H1 (cell line): ENCODE measurements around the gene TBP. TPM values are rescaled to one million over a fixed set of nuclear protein-coding genes. Genes with fewer than 3 reads are reported as not detected.

ENCODE experiments used
- ATF3 ChIP-seq: IDR thresholded peaks from 2 replicates; pipeline ENCODE4 v1.6.1; 2011; ENCODE audit warnings: low read depth, mild to moderate bottlenecking, low read length; ENCODE audit not compliant: insufficient read depth
- BRCA1 ChIP-seq: IDR thresholded peaks from 2 replicates; pipeline ENCODE4 v1.6.1; 2012; ENCODE audit warnings: low read depth, low read length, improper control_type of control experiment
- E2F6 ChIP-seq: IDR thresholded peaks from 2 replicates; pipeline ENCODE4 v1.6.1; 2012; ENCODE audit warnings: inconsistent platforms
- polyA plus RNA-seq, 7 experiments: library from polyadenylated mRNA; depleted of rRNA in 3 of 7; stranded (reverse) in 5 of 7; unstranded in 2 of 7; fragments of >200 nt in 5 of 7; fragments of 200-250 nt in 2 of 7; gene quantifications; 1 replicate in 5 of 7; 2 replicates in 1 of 7; 4 replicates in 1 of 7; pipeline versions ENCODE4 v1.2.1 to v1.2.3, GENCODE V29; 2011 to 2013; ENCODE audit warnings: missing spikeins in 2 of 7, mixed read lengths in 2 of 7
- total RNA-seq: library from RNA; stranded (reverse); fragmentation: NEBNext Ultra II Directional; extraction: Animal tissue kit (Norgen Biotek cat#: 25700); gene quantifications from 2 replicates; pipeline ENCODE4 v1.2.1, GENCODE V29; 2021

The TBP gene
- total and polyA plus RNA-seq, 2 of the 8 experiments (the other 6 are each of a cell fraction or from before 2014, with no cell fraction given): 17.2 to 20.9 TPM

GRCh38 chr6:170536671-170537070 lies 17.5 kb upstream of the TBP start (continued):
- TF ChIP-seq ATF3 (no peak), E2F6 (no peak), BRCA1 (no peak)
